ENCODE results near the gene IL34.
"Not testable (repeated sequence)": the region's sequence is repeated elsewhere in the genome, so short reads cannot be mapped to it uniquely, and the experiment has no call there.

The IL34 gene

DNA sequence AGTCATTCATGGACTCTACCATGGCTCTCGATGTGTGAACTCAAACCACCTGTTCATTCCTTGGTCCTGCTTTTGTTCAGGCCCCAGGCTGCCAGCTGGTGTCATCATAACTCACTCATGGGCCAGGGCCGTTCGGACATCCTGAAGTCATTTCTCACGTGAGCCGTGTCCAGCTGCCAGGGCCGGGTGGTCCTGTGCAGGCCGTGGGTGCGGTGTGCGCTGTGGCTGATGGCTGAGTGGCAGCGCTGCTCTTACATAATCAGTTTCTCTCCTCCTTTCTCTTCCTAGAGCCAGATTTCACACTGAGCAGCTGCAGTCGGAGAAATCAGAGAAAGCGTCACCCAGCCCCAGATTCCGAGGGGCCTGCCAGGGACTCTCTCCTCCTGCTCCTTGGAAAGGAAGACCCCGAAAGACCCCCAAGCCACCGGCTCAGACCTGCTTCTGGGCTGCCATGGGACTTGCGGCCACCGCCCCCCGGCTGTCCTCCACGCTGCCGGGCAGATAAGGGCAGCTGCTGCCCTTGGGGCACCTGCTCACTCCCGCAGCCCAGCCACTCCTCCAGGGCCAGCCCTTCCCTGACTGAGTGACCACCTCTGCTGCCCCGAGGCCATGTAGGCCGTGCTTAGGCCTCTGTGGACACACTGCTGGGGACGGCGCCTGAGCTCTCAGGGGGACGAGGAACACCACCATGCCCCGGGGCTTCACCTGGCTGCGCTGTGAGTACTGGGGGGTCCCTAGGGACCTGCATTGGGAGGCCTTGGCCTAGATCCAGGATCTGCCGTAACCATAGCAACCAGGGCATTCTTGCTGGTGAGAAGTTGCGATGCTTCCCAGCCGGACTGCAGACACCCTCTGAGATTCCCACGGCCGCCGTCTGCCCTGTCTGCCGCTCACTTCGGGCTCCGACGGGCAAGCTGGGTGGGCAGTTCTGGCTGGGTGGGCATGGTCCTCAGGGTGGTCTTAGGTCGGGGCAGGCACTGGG is at the start of gene IL34:
IL34 (plus strand) TSS at position 300 of the 982 bp plus-strand sequence; CDS start at position 689, 389 bp downstream.
- in situ Hi-C loops (cut with HindIII; ENCODE audit: low sequenced_read_pairs), result loop anchor here (5.0 kb wide), 1 partner anchor 114 kb away; no protein-coding TSS in a partner anchor

DNA sequence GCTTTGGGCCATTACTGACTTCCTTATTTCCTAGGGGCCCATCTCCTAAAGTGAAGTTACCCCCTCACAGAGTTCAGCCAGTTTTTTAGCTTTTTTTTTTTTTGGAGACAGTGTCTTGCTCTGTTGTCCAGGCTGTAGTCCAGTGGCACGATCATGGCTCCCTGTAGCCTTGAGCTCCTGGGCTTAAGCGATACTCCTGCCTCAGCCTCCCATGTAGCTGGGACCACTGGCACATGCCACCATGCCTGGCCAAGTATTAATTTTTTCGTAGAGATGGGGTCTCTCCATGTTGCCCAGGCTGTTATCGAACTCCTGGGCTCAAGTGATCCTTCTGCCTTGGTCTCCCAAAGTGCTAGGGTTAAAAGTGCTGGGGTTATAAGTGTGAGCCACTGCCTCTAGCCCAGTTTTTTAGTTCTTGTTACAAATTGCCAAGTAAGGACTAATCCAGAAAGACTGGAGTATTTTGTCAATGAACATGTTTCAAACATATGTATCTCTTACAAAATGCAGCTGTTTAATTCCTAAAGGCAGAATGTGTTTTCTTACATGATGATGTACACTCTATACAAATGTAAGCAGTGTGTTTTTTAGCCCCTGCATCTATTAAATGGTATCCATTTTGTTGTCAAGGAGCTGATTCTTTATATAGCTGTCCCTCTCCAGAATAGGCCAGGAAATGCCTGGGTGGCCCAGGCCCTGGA is 49.1 kb upstream of the IL34 start:
- in situ Hi-C loops (cut with HindIII; ENCODE audit: low sequenced_read_pairs), result no loop called here

DNA sequence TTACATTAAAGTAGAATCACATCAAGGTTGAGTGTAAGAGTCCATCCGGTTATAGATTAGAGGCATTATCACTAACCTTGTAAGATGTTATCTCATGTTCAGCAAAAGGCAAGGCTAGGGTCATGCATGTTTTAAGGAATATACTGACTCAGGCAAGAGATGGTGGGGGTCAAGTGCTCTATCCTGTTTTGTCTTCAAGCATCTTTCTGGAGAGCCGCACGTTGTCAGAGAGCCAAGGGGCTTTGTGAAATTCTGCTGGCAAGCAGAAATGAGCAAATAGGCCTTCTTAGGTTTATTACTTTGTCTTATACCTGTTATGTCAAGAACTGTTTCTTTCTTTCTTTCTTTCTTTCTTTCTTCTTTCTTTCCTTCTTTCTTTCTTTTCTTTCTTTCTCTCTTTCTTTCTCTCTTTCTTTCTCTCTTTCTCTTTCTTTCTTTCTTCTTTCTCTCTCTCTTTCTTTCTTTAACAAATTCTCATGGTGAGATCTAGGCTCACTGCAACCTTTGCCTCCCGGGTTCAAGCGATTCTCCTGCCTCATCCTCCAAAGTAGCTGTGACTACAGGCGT is 47.3 kb upstream of the IL34 start:
- in situ Hi-C loops (cut with HindIII; ENCODE audit: low sequenced_read_pairs), result no loop called here

DNA sequence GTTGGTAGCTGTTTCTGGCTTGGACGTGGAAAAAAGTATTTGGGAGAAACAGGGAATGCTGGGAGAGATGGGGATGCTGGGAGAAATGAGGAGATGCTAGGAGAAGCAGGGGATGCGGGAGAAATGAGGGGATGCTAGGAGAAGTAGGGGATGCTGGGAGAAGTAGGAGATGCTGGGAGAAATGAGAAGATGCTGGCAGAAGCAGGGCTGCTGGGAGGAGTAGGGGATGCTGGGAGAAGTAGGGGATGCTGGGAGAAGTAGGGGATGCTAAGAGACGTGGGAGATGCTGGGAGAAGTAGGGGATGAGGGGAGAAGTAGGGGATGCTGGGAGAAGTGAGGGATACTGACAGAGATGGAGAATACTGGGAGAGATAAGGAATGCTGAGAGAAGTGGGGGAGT is 45.6 kb upstream of the IL34 start:
- in situ Hi-C loops (cut with HindIII; ENCODE audit: low sequenced_read_pairs), result no loop called here

DNA sequence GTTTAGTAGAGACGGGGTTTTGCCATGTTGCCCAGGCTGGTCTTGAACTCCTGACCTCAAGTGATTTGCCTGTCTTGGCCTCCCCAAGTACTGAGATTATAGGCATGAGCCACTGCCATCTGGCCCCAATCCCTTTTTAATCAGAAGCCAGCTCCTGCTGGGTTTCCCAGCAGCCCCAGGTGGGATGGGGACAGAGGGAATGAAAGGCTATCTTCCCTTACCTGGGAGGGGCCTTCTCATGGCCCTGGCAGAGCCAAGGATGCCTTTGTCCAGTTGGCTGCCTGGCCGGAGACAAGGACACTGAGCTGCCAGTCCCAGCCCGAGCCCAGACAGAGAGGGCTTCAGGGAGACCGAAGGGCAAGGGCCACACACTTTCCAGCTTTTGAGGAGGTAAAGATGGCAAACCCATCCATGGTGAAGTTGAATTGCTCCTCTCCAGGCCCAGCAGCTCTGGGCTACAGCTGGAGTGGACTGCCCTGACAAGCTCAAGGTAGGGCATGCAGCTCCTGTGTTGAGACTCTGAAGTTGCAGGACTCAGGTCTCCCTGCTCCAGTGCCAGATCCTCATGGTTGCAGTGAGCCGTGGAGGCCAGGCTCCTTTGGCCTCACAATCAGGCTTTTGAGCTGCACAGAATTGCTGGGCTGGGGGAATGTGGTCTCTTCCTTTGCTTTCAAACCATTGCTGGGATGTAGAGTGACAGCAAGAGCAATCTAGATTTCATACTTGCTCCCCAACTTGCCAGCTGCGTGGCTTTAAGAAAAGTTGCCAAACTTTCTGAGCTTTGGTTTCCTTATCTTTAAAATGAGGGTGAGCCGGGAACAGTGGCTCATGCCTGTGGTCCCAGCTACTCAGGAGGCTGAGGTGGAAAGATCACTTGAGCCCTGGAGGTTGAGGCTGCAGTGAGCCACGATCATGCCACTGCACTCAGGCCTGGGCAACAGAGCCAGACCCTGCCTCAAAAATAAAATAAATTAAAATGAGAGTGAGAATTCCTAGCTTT is 44.5 kb upstream of the IL34 start:
- in situ Hi-C loops (cut with HindIII; ENCODE audit: low sequenced_read_pairs), result no loop called here

DNA sequence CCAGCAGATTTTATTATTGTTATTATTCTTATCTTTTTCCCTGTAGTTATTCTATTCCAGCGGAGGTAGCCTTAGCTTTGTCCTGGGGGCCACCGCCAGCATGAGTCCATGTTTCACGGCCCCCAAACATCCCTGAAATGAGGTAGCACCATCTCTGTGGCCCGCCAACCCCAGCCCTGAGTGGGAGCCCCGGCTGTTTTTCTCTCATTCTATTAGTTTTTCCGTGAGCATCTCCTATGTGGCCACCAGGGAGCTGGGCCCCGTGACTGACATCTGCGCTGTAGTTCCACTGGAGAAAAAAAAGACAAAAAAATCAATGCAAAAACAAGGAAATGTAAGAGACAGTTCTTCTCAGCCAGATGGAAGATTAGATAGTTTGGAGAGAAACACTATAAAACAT is 43.5 kb upstream of the IL34 start:
- in situ Hi-C loops (cut with HindIII; ENCODE audit: low sequenced_read_pairs), result no loop called here

DNA sequence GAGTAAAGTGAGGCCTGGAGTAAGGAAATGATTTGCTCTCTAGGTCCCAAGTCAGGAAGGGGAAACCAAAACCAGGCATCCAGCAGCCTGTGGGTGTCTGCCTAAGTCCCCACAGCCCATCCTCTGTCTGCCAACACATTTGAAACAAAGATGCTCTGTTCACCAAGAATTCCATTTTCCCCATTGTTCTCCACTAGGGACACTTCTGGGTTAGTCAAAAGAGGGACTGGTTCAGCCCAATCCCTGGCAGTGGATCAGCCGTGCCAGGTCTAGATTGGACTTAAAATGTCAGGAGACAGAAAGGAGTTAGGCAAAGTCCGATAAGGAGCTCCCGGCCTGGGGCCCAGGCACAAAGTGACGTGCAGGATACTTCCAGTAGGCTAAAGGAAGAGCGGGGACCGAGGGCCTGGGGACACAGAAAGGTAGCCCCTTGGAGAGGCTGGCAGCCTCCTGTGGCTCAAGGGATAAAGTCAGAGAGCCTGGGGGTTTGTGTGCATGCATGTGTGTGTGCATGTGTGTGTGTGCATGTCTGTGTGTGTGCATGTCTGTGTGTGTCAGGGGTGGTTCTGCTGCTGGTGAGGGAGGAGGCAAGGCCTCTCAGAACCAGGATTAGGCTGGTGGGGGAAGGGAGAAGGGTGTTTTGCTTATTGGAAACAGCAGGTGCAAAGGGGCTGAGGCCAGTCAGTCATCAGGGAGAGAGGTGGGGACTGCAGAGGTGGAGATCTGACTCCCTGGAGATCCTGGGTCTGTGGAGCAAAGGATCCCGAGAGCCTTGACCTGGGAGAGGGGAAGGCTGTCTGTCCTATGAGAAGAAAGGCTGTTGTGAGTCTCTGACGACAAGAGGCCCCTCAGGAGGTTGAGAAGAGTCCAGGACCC is 41.7 kb upstream of the IL34 start:
- in situ Hi-C loops (cut with HindIII; ENCODE audit: low sequenced_read_pairs), result no loop called here

DNA sequence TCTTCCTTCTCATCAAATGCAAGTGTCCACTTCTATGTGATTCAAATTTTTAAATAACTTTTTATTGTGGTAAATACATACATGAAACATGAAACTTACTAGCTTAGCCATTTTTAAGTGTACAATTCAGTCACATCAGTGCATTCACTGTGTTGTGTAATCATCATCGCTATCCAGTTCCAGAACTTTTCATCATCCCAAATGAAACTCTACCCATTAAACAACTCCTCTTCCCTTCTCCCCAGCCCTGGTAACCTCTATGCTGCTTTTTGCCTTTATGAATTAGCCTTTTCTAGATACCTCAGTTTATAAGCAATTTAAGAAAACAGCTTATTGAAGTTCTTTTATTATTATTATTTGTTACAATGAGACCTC is 41.1 kb upstream of the IL34 start:
- in situ Hi-C loops (cut with HindIII; ENCODE audit: low sequenced_read_pairs), result no loop called here

DNA sequence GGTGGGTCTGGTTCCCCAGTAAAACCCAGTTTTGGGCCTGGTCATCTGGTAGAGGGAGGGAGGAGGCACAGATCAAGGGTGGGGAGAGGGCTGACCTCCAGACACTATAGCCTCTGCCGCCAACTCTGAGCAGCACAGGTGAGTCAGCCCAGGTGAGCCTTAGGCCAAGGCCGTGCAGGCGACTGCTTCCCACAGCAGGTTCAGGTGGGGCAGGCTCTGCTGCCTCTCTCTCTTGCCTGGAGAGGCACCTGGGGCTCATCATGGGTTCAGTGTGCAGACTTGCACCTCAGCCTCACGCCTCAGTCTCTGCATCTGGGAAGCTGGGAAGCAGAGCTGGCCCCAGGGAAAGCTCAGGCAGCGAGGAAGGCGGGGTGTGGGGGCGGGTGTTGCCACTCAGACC is 37.8 kb upstream of the IL34 start:
- in situ Hi-C loops (cut with HindIII; ENCODE audit: low sequenced_read_pairs), result no loop called here

DNA sequence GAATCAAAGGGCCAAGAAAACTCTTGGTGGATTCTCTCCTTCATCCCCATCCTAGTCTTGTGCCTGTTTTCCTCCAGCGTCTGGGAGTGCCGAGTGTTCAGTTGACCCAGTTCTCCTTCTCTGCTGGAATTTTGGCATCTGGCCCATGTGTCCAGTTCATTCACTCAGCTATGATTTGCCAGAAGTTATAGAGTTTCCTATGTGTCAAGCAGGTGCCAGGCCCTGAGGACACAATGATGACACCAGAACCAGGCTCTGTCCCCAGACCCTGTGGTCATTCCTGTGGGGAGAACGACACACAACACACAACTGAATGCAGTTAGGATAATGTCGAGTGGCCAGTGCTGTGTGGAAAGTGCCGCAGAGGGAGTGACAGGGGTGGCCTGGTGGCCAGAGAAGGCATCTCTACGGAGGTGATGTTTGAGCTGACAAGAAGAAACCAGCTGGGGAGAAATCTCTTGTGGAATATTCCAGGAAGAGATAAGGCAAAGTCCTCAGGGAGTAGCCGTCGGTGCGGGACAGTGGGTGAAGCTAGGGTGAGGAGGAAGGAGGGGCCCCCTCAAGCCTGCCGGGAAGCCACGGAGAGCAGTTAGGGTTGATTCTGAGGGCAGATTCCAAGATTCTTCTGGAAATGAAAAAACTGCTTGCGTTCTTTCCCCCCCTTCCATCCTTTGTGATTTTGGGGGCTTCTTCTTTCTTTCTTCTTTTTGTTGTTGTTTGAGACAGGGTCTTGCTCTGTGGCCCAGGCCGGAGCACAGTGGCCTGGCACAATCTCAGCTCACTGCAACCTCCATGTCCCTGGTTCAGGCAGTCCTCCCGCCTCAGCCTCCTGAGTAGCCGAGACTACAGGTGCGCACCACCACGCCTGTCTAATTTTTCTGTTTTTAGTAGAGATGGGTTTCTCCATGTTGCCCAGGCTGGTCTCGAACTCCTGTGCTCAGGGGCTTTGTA is 35.8 kb upstream of the IL34 start:
- in situ Hi-C loops (cut with HindIII; ENCODE audit: low sequenced_read_pairs), result no loop called here

DNA sequence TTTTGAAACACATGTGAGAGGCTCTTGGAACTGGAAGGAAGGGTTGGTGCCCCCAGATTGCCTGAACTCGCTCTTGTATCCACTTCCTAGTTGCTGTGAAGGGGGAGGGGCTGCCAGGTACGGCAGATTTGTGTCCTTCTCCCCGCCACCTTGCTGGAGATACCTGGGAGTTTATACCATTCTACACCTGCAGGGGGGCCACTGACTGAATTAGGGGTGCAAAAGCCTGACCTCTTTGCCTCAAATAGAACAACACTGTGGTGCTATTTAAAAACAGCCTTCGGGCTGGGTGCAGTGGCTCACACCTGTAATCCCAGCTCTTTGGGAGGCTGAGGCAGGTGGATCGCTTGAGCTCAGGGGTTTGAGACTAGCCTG is 35.1 kb upstream of the IL34 start:
- in situ Hi-C loops (cut with HindIII; ENCODE audit: low sequenced_read_pairs), result no loop called here

DNA sequence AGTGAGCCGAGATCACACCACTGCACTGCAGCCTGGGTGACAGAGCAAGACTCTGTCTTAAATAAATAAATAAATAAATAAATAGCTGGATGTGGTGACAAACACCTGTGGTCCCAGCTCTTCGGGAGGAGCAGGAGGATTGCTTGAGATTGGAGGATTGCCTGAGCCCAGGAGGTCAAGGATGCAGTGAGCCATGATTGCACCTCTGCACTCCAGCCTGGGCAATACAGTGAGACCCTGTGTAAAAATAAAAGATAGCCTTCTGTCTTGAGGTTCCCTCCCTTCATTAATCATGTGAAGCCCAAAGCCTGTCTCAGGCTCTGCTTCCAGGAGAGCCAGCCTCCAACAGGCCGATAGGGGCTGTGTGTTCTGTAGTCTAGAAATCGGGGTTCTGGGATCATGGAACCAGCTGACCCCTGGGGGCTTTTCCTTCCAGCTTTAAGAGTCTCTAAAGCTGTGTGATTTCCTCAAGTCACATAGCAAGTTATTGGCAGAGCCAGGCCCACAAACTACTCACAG is 34.5 kb upstream of the IL34 start:
- in situ Hi-C loops (cut with HindIII; ENCODE audit: low sequenced_read_pairs), result no loop called here

DNA sequence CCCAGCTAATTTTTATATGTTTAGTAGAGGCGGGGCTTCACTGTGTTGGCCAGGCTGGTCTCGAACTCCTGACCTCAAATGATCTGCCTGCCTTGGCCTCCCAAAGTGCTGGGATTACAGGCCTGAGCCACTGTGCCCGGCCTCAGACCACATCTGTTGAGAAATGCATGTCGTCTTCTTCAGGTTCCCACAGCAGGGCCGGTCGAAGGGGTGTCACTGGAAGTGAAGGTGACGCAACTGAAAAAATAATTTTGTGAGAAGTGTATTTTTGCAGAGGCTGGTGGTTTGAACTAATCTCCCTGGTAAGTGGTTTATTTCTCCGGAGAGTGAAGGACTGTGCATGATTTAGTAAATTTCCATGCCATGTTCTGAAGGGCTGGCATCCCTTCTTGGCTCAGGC is 33.4 kb upstream of the IL34 start:
- in situ Hi-C loops (cut with HindIII; ENCODE audit: low sequenced_read_pairs), result no loop called here

DNA sequence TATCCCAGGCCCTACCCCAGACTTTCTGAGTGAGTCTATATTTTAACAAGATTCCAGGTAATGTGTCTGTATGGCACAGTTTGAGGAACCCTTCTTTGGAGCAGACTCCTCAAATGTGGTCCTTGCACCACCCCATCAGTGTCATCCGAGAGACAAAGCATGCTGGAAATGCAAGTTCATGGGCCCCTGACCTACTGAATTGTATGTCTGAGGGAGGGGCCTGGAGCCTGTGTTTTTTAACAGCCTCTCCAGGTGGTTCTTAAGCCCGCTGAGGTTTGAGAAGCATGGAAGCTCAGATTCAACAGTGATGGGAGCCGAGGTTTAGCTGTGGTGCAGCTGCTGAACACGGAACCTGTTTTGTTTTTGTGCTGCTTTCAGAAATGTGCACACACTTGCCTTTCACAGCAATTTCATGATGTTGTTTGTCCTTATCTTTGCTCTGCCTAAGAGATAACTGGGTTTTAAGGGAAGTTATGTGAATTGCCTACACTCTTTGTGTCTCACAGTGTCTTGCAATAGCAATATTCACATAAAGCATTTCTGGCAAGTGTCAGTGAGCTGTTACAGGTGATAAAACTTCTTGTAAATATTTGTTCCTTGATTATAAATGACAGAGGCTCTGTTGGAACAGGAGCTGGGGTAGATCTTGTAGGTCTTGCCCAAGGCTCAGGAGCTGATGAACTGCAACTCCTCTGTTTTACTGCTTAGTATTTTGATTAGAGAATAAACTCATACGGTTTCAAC is 32.0 kb upstream of the IL34 start:
- in situ Hi-C loops (cut with HindIII; ENCODE audit: low sequenced_read_pairs), result no loop called here

DNA sequence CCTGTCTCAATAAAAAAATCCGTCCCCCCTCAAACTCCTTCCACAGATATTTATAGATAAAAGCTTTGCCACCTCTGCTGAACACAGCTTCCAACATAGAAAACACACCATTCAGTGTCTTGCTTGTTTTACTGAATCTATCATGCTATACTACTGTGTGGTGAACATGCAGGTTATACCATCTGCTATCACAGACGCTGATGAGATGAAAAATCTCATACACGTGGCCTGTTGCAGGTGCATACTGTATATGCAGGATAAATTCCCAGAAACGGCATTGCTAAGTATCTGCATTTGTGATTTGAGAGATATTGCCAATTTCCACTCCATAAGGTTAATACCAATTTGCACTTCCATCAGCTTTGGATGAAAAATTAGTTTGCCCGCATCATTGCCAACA is 30.4 kb upstream of the IL34 start:
- in situ Hi-C loops (cut with HindIII; ENCODE audit: low sequenced_read_pairs), result loop anchor here (5.0 kb wide), 1 partner anchor 54 kb away; no protein-coding TSS in a partner anchor

DNA sequence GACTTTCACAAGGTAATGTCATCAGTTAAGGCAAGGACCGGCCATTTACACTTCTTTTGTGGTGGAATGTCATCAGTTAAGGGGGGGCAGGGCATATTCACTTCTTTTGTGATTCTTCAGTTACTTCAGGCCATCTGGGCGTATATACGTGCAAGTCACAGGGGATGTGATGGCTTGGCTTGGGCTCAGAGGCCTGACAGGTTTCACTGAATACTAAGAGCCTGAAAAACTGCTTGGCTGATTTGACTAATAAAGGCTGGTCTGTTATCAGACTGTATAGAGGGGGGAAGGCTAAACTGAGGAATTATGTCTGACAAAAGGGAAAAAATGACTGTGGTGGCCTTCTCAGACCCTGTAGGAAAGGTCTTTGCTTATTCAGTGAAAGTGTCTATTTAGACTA is 24.5 kb upstream of the IL34 start:
- in situ Hi-C loops (cut with HindIII; ENCODE audit: low sequenced_read_pairs), result not testable (repeated sequence)

DNA sequence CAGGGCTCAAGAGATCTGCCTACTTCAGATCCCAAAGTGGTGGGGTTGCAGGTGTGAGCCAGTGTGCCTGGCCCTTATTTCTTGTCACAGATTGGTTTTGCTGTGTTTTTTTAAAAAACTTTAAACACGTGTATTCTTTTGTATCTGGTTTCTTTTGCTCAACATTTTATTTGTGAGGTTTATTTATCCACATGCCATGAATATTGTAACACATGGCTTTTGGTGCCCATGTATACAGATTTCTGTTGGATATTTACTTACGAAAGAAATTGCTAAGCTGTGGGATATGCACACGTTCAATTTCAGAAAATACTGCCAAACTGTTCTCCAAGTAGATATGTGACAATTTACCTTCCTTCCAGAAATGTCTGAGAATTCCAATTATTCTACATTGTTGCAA is 18.7 kb upstream of the IL34 start:
- in situ Hi-C loops (cut with HindIII; ENCODE audit: low sequenced_read_pairs), result no loop called here
